MM.1S (cell line): ENCODE measurements around the gene MUSK.

Source experiments
- DNase-seq: peaks from one replicate; pipeline ENCODE4 v3.0.0-alpha.2; 2015
- H2AFZ ChIP-seq: fragments of 300-600 bp; sonication (generic); 2 replicates; pipeline ENCODE4 v1.6.0; 2016; ENCODE audit warnings: antibody characterized with exemption, low read length
- H3F3A ChIP-seq: fragments of 300-600 bp; sonication (generic); 2 replicates; pipeline ENCODE4 v1.6.1; 2016; ENCODE audit warnings: mild to moderate bottlenecking, antibody characterized with exemption, low read length, moderate library complexity, mixed read lengths; ENCODE audit not compliant: insufficient read depth
- H3K27ac ChIP-seq: fragments of 300-600 bp; sonication (generic); 2 replicates; pipeline ENCODE4 v1.5.1; 2016; ENCODE audit warnings: mild to moderate bottlenecking, low read length
- H3K27me3 ChIP-seq: fragments of 300-600 bp; sonication (generic); replicated peaks from 2 replicates; pipeline ENCODE4 v1.6.0; 2016; ENCODE audit warnings: low read length; ENCODE audit not compliant: insufficient read depth
- H3K36me3 ChIP-seq: fragments of 300-600 bp; sonication (generic); replicated peaks from 2 replicates; pipeline ENCODE4 v1.6.1; 2016; ENCODE audit warnings: mild to moderate bottlenecking, low read length, mixed read lengths; ENCODE audit not compliant: insufficient read depth
- H3K4me1 ChIP-seq: fragments of 300-600 bp; sonication (generic); 2 replicates; pipeline ENCODE4 v1.6.1; 2016; ENCODE audit warnings: low read length, mixed read lengths
- H3K4me2 ChIP-seq: fragments of 300-600 bp; sonication (generic); 2 replicates; pipeline ENCODE4 v1.6.0; 2016; ENCODE audit warnings: low read depth, low read length
- H3K4me3 ChIP-seq: fragments of 300-600 bp; sonication (generic); 2 replicates; pipeline ENCODE4 v1.5.1; 2016; ENCODE audit warnings: low read length, mixed read lengths
- H3K79me2 ChIP-seq: fragments of 300-600 bp; sonication (generic); 2 replicates; pipeline ENCODE4 v1.6.1; 2016; ENCODE audit warnings: mixed run types, low read length, mixed read lengths
- H3K9ac ChIP-seq: fragments of 300-600 bp; sonication (generic); 2 replicates; pipeline ENCODE4 v1.6.1; 2016; ENCODE audit warnings: low read length, mixed read lengths
- H3K9me2 ChIP-seq: fragments of 300-600 bp; sonication (generic); replicated peaks from 2 replicates; pipeline ENCODE4 v1.6.1; 2016; ENCODE audit warnings: mild to moderate bottlenecking, low read length, mixed read lengths; ENCODE audit not compliant: insufficient read depth
- H3K9me3 ChIP-seq: fragments of 300-600 bp; sonication (generic); replicated peaks from 2 replicates; pipeline ENCODE4 v1.6.1; 2016; ENCODE audit warnings: mild to moderate bottlenecking, low read length, mixed read lengths; ENCODE audit not compliant: insufficient read depth
- H4K20me1 ChIP-seq: fragments of 300-600 bp; sonication (generic); 2 replicates; pipeline ENCODE4 v1.6.1; 2016; ENCODE audit warnings: mild to moderate bottlenecking, low read length, moderate library complexity, mixed read lengths; ENCODE audit not compliant: insufficient read depth
- EZH2 ChIP-seq: fragments of 300-600 bp; sonication (generic); optimal IDR thresholded peaks from 2 replicates; pipeline ENCODE3; 2017; ENCODE audit warnings: low read depth, mild to moderate bottlenecking, antibody characterized with exemption, low read length, mixed read lengths
- EZH2phosphoT487 ChIP-seq: fragments of 300-600 bp; sonication (generic); IDR thresholded peaks from 2 replicates; pipeline ENCODE4 v1.6.1; 2018; ENCODE audit warnings: antibody characterized with exemption, low read length
- TF ChIP-seq, protein P1 (sequence below): fragments of 300-600 bp; sonication (generic); IDR thresholded peaks from 2 replicates; pipeline ENCODE4 v1.5.1; 2016; ENCODE audit warnings: antibody characterized with exemption, low read length, mixed read lengths

Gene MUSK

DNA sequence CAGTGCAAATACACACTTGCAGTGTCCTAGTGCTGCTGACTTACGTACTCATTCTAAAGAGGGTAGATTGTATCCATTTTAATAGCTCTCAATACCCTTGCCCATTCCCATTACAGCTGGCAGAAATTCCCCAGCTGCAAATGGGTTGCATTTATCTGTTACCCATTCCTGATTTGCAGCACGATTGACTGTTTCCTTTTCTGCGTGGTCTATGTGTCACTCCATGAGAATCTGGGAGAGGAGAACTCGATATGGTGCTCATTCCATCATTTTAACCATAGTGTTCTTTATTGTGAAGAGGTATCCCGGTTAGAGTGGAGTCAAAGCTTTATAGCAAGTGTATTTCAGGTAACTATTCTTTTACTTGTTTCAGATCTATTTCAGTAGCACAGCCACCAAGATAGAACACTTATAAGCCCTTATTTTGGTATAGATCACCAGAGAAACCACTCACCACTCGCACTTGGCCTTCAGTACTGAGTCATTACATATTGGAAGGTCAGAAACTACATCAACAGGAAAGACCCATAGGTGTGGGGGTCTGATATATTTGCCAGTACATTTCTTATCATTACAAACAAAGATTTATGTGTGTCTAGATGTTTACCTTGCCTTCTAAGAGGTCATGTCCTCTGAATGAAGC is 139.5 kb downstream of the MUSK start:
- Histone ChIP-seq H3K4me3 (peak overlapping the region; percentile 20), H2AFZ (no peak overlapping the region), H3K36me3 (no peaks in the 10 kb centered on the region), H3K9ac (peak overlapping the region; percentile 4; the same call in 1 of the 2 replicates), H3K27ac (peak overlapping the region; percentile 38; the same call in 1 of the 2 replicates), H3K9me3 (no peaks in the 10 kb centered on the region), H3K4me1 (peaks cover 22% of the 10 kb centered on the region), H3K4me2 (peak overlapping the region; percentile 75), H3F3A (peaks cover 18% of the 10 kb centered on the region), H3K79me2 (no peaks in the 10 kb centered on the region), H3K9me2 (no peaks in the 10 kb centered on the region), H3K27me3 (peaks cover 35% of the 10 kb centered on the region), H4K20me1 (no peaks in the 10 kb centered on the region)
- no peak for TF ChIP-seq EZH2phosphoT487
- TF ChIP-seq EZH2: no peak
- TF ChIP-seq, protein P1, sequence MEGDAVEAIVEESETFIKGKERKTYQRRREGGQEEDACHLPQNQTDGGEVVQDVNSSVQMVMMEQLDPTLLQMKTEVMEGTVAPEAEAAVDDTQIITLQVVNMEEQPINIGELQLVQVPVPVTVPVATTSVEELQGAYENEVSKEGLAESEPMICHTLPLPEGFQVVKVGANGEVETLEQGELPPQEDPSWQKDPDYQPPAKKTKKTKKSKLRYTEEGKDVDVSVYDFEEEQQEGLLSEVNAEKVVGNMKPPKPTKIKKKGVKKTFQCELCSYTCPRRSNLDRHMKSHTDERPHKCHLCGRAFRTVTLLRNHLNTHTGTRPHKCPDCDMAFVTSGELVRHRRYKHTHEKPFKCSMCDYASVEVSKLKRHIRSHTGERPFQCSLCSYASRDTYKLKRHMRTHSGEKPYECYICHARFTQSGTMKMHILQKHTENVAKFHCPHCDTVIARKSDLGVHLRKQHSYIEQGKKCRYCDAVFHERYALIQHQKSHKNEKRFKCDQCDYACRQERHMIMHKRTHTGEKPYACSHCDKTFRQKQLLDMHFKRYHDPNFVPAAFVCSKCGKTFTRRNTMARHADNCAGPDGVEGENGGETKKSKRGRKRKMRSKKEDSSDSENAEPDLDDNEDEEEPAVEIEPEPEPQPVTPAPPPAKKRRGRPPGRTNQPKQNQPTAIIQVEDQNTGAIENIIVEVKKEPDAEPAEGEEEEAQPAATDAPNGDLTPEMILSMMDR: no peak
- no peak for DNase-seq

DNA sequence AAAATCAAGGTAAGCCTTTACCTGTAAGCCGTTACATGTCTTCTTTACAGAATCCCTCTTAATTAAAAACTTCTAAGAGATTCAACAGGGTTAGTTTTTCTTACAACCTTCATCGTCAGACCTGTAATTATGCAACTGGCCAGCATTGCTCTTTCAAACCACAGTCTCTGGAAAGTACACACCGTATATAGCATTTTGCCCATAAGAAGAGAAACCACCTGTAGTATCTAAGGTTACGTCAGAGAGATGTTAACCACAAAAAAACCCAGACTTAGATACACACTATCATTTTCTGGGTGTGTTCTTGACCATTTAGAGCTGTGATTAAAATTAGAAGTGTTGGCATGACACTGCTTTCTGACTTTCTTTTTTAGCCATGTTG is 140.0 kb downstream of the MUSK start:
- Histone ChIP-seq H3K4me1 (peaks cover 22% of the 10 kb centered on the region), H3K79me2 (no peaks in the 10 kb centered on the region), H3K9me2 (no peaks in the 10 kb centered on the region), H4K20me1 (no peaks in the 10 kb centered on the region), H3K27ac (peak overlapping the region; percentile 67), H3K9ac (peak overlapping the region; percentile 4; the same call in 1 of the 2 replicates), H3K9me3 (no peaks in the 10 kb centered on the region), H3K36me3 (no peaks in the 10 kb centered on the region), H3K4me2 (peak overlapping the region; percentile 78), H3K4me3 (peak overlapping the region; percentile 34), H3F3A (peaks cover 18% of the 10 kb centered on the region), H2AFZ (no peak overlapping the region), H3K27me3 (peaks cover 35% of the 10 kb centered on the region)
- TF ChIP-seq, protein P1: no peak
- TF ChIP-seq EZH2phosphoT487 (no peak), EZH2 (no peak)
- DNase-seq: peak; percentile 95

DNA sequence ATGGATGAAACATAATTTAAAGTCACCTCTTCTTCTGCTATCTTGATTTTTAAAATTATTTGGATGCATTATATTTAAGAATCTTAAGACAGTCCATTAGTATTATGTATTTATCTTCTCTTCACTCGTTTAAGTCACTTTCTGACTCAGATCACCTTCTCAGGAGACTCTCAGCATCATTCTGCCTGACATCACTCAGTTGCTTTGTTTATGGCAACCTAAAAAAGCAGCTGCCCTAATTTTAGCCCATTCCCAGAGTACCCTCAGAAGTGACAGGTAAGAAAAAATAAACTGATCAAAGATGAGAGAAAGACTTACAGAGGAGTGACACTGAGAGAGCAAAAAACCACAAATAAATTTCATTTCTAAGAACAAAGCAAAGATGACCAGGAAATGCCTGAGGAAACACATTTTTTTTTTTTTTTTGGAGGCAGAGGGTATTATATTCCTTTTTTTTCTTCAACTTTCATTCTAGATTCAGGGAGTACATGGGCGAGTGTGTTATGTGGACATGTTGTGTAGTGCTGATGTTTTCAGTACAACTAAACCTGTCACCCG is 140.5 kb downstream of the MUSK start:
- Histone ChIP-seq H3K36me3 (no peaks in the 10 kb centered on the region), H3K9ac (peak overlapping the region; percentile 26; the same call in 1 of the 2 replicates), H3K27me3 (peaks cover 35% of the 10 kb centered on the region), H3K9me2 (no peaks in the 10 kb centered on the region), H3F3A (peaks cover 18% of the 10 kb centered on the region), H3K79me2 (no peaks in the 10 kb centered on the region), H3K27ac (peak overlapping the region; percentile 67), H3K9me3 (no peaks in the 10 kb centered on the region), H3K4me1 (peaks cover 22% of the 10 kb centered on the region), H3K4me2 (peak overlapping the region; percentile 78), H3K4me3 (peak overlapping the region; percentile 34), H2AFZ (no peak overlapping the region), H4K20me1 (no peaks in the 10 kb centered on the region)
- TF ChIP-seq, protein P1: no peak
- TF ChIP-seq EZH2 (no peak), EZH2phosphoT487 (no peak)
- peak; percentile 31 for DNase-seq
